ENCODE data around the gene TSPAN19.

Gene TSPAN19

DNA sequence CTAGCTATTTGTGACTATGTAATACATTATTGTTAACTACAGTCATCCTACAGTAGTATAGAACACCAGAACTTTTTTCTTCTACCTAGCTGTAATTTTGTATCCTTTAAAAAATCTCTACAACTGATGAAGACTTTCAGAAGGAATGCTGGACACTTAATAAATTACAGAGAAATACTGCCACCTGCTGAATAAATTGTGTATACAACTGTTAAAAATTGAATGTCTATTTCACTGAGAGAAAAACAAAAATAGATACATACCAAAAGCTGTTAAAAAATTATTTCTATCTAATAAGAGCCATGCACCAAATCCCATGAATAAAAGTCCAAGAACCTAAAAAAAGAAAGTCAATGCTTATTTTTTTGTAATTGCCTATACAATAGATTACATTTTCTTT lies 6.6 kb downstream of the TSPAN19 start:
- H4K8ac ChIP-seq (ENCODE audit: low read length), result no peak overlapping the region
- no peaks in the 10 kb centered on the region for H3K4me1 ChIP-seq (ENCODE audit: control insufficient read depth, insufficient read depth, low read depth, low read length)
- H3K4me3 ChIP-seq (ENCODE audit: insufficient read depth in 1 of 2, low read depth in 1 of 2, low read length in 2 of 2), result no peak overlapping the region
- no peak overlapping the region for H3K14ac ChIP-seq (ENCODE audit: low read length in 2 of 2)
- peaks cover 0 to 9% of the 10 kb centered on the region in 2 experiments for H3K27me3 ChIP-seq (ENCODE audit: control insufficient read depth in 1 of 2, insufficient read depth in 1 of 2, low read length in 2 of 2)
- no peaks in the 10 kb centered on the region for H3K79me1 ChIP-seq (replicated peaks; ENCODE audit: low read length, poor library complexity, severe bottlenecking)
- no peak overlapping the region for H3K27ac ChIP-seq (ENCODE audit: low read length, poor library complexity, severe bottlenecking)
- peak overlapping the region; percentile 40 for H3K9ac ChIP-seq (ENCODE audit: low read length)
- H2BK12ac ChIP-seq (ENCODE audit: low read length in 2 of 2), result no peak overlapping the region
- H3K4me2 ChIP-seq (ENCODE audit: low read length, poor library complexity, severe bottlenecking), result no peak overlapping the region
- no peak overlapping the region for H4K91ac ChIP-seq (ENCODE audit: low read length)
- H3K36me3 ChIP-seq (ENCODE audit: control insufficient read depth in 1 of 2, insufficient read depth in 2 of 2, low read depth in 1 of 2, low read length in 2 of 2), result no peaks in the 10 kb centered on the region
- no peak overlapping the region for H2BK15ac ChIP-seq (ENCODE audit: low read depth, poor library complexity, severe bottlenecking)
- no peak overlapping the region for H3K4ac ChIP-seq (ENCODE audit: low read depth in 1 of 2, low read length in 2 of 2)
- H3K18ac ChIP-seq (ENCODE audit: low read depth in 1 of 2, low read length in 2 of 2), result no peak overlapping the region
- no peak overlapping the region for H2BK120ac ChIP-seq (ENCODE audit: low read depth, low read length)
- H3K23ac ChIP-seq (ENCODE audit: low read length in 2 of 2), result no peak overlapping the region
- no peak overlapping the region for H2AFZ ChIP-seq (ENCODE audit: low read depth, low read length)
- no peaks in the 10 kb centered on the region for H3K9me3 ChIP-seq (ENCODE audit: control insufficient read depth, low read length)
- DNase-seq, result peak; percentile 43
- H2BK5ac ChIP-seq (ENCODE audit: low read depth, low read length, poor library complexity, severe bottlenecking), result no peak overlapping the region
- no peak overlapping the region for H2AK5ac ChIP-seq (ENCODE audit: low read length, severe bottlenecking)

DNA sequence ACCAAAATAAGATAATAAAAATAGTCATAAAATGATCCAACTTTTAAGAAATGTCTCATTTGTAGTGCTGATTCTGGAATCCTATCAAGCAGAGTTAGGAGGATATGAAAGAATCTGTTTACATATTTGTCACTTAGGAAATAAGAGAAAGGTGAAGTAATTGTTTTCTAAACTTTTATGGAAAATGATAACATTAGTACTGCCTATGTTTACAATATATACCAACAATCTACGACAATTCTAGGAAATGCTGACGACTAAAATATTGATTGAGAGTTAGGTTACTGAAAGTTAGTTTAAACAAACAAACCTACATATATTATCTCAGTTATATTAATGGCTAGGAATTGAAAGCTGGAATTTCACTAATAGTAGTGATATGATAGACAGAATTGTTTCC lies 18.0 kb downstream of the TSPAN19 start:
- no peak overlapping the region for H4K8ac ChIP-seq (ENCODE audit: low read length)

DNA sequence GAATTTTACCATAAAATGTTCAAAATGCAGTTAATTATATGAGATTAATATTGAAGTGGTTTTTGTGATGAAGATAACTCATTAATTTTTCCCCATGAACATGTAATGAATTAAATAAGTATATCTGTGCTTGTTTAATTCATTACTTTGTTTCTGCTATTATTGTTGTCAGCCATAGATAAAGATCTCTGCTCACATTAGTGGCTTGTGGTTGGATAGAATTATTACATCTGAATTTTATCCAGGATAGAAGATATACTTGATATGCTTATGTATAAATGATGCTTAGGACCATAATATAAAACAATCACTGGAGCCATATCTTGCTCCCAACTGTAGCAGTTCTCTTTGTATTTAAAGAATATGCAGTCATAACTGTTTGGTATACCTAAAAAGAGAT lies 18.5 kb downstream of the TSPAN19 start:
- H2AFZ ChIP-seq (ENCODE audit: low read depth, low read length), result no peak overlapping the region
- H3K4me2 ChIP-seq (ENCODE audit: low read length, poor library complexity, severe bottlenecking), result no peak overlapping the region
- DNase-seq, result no peak

More for the DNA sequence above, 18.0 kb downstream of the TSPAN19 start:
- no peak for DNase-seq
- Histone ChIP-seq H3K23ac (ENCODE audit: low read length in 2 of 2) (no peak overlapping the region), H2AK5ac (ENCODE audit: low read length, severe bottlenecking) (no peak overlapping the region), H3K4me1 (ENCODE audit: control insufficient read depth, insufficient read depth, low read depth, low read length) (no peaks in the 10 kb centered on the region), H4K91ac (ENCODE audit: low read length) (no peak overlapping the region), H3K18ac (ENCODE audit: low read depth in 1 of 2, low read length in 2 of 2) (no peak overlapping the region), H2BK5ac (ENCODE audit: low read depth, low read length, poor library complexity, severe bottlenecking) (no peak overlapping the region), H3K4me3 (ENCODE audit: insufficient read depth in 1 of 2, low read depth in 1 of 2, low read length in 2 of 2) (no peak overlapping the region), H3K79me1 (replicated peaks; ENCODE audit: low read length, poor library complexity, severe bottlenecking) (no peaks in the 10 kb centered on the region), H2BK120ac (ENCODE audit: low read depth, low read length) (no peak overlapping the region), H3K9me3 (ENCODE audit: control insufficient read depth, low read length) (no peaks in the 10 kb centered on the region), H2AFZ (ENCODE audit: low read depth, low read length) (no peak overlapping the region), H3K4ac (ENCODE audit: low read depth in 1 of 2, low read length in 2 of 2) (no peak overlapping the region), H3K9ac (ENCODE audit: low read length) (no peak overlapping the region), H2BK15ac (ENCODE audit: low read depth, poor library complexity, severe bottlenecking) (no peak overlapping the region), H3K4me2 (ENCODE audit: low read length, poor library complexity, severe bottlenecking) (no peak overlapping the region), H3K27ac (ENCODE audit: low read length, poor library complexity, severe bottlenecking) (no peak overlapping the region), H2BK12ac (ENCODE audit: low read length in 2 of 2) (no peak overlapping the region), H3K27me3 (ENCODE audit: control insufficient read depth in 1 of 2, insufficient read depth in 1 of 2, low read length in 2 of 2) (no peaks in the 10 kb centered on the region), H3K36me3 (ENCODE audit: control insufficient read depth in 1 of 2, insufficient read depth in 2 of 2, low read depth in 1 of 2, low read length in 2 of 2) (no peaks in the 10 kb centered on the region), H3K14ac (ENCODE audit: low read length in 2 of 2) (no peak overlapping the region)
- no CpG with 5 or more reads among the region's 2 CpGs for WGBS

GRCh38 chr12:85017133-85017532 lies 18.9 kb downstream of the TSPAN19 start:
- H2AFZ ChIP-seq (ENCODE audit: low read depth, low read length), result no peak overlapping the region
- no CpG with 5 or more reads among the region's 3 CpGs for WGBS
- H4K8ac ChIP-seq (ENCODE audit: low read length), result no peak overlapping the region
- DNase-seq, result no peak
- H3K4me1 ChIP-seq (ENCODE audit: control insufficient read depth, insufficient read depth, low read depth, low read length), result no peaks in the 10 kb centered on the region
- no peaks in the 10 kb centered on the region for H3K36me3 ChIP-seq (ENCODE audit: control insufficient read depth in 1 of 2, insufficient read depth in 2 of 2, low read depth in 1 of 2, low read length in 2 of 2)
- H3K18ac ChIP-seq (ENCODE audit: low read depth in 1 of 2, low read length in 2 of 2), result no peak overlapping the region
- H3K27me3 ChIP-seq (ENCODE audit: control insufficient read depth in 1 of 2, insufficient read depth in 1 of 2, low read length in 2 of 2), result no peaks in the 10 kb centered on the region
- H3K9ac ChIP-seq (ENCODE audit: low read length), result peak overlapping the region; percentile 57
- H3K4me3 ChIP-seq (ENCODE audit: insufficient read depth in 1 of 2, low read depth in 1 of 2, low read length in 2 of 2), result no peak overlapping the region
- no peak overlapping the region for H2BK5ac ChIP-seq (ENCODE audit: low read depth, low read length, poor library complexity, severe bottlenecking)
- no peaks in the 10 kb centered on the region for H3K9me3 ChIP-seq (ENCODE audit: control insufficient read depth, low read length)
- H3K79me1 ChIP-seq (replicated peaks; ENCODE audit: low read length, poor library complexity, severe bottlenecking), result no peaks in the 10 kb centered on the region
- no peak overlapping the region for H2BK12ac ChIP-seq (ENCODE audit: low read length in 2 of 2)
- no peak overlapping the region for H3K4ac ChIP-seq (ENCODE audit: low read depth in 1 of 2, low read length in 2 of 2)
- no peak overlapping the region for H2BK120ac ChIP-seq (ENCODE audit: low read depth, low read length)
- H4K91ac ChIP-seq (ENCODE audit: low read length), result no peak overlapping the region
- H3K14ac ChIP-seq (ENCODE audit: low read length in 2 of 2), result no peak overlapping the region
- H3K4me2 ChIP-seq (ENCODE audit: low read length, poor library complexity, severe bottlenecking), result no peak overlapping the region
- H2BK15ac ChIP-seq (ENCODE audit: low read depth, poor library complexity, severe bottlenecking), result no peak overlapping the region
- no peak overlapping the region for H3K23ac ChIP-seq (ENCODE audit: low read length in 2 of 2)
- H2AK5ac ChIP-seq (ENCODE audit: low read length, severe bottlenecking), result no peak overlapping the region
- no peak overlapping the region for H3K27ac ChIP-seq (ENCODE audit: low read length, poor library complexity, severe bottlenecking)

More for the DNA sequence above, 18.5 kb downstream of the TSPAN19 start:
- H3K23ac ChIP-seq (ENCODE audit: low read length in 2 of 2), result no peak overlapping the region
- no peak overlapping the region for H2BK120ac ChIP-seq (ENCODE audit: low read depth, low read length)
- no peaks in the 10 kb centered on the region for H3K9me3 ChIP-seq (ENCODE audit: control insufficient read depth, low read length)
- no peak overlapping the region for H2BK5ac ChIP-seq (ENCODE audit: low read depth, low read length, poor library complexity, severe bottlenecking)
- H3K79me1 ChIP-seq (replicated peaks; ENCODE audit: low read length, poor library complexity, severe bottlenecking), result no peaks in the 10 kb centered on the region
- no peaks in the 10 kb centered on the region for H3K4me1 ChIP-seq (ENCODE audit: control insufficient read depth, insufficient read depth, low read depth, low read length)
- no peak overlapping the region for H3K27ac ChIP-seq (ENCODE audit: low read length, poor library complexity, severe bottlenecking)
- no peak overlapping the region for H3K14ac ChIP-seq (ENCODE audit: low read length in 2 of 2)
- H2BK12ac ChIP-seq (ENCODE audit: low read length in 2 of 2), result no peak overlapping the region
- no peak overlapping the region for H4K91ac ChIP-seq (ENCODE audit: low read length)
- H2AK5ac ChIP-seq (ENCODE audit: low read length, severe bottlenecking), result no peak overlapping the region
- no peak overlapping the region for H2BK15ac ChIP-seq (ENCODE audit: low read depth, poor library complexity, severe bottlenecking)
- H3K4ac ChIP-seq (ENCODE audit: low read depth in 1 of 2, low read length in 2 of 2), result no peak overlapping the region
- H4K8ac ChIP-seq (ENCODE audit: low read length), result no peak overlapping the region
- H3K9ac ChIP-seq (ENCODE audit: low read length), result no peak overlapping the region
- H3K27me3 ChIP-seq (ENCODE audit: control insufficient read depth in 1 of 2, insufficient read depth in 1 of 2, low read length in 2 of 2), result no peaks in the 10 kb centered on the region
- no peak overlapping the region for H3K4me3 ChIP-seq (ENCODE audit: insufficient read depth in 1 of 2, low read depth in 1 of 2, low read length in 2 of 2)
- H3K36me3 ChIP-seq (ENCODE audit: control insufficient read depth in 1 of 2, insufficient read depth in 2 of 2, low read depth in 1 of 2, low read length in 2 of 2), result no peaks in the 10 kb centered on the region
- no peak overlapping the region for H3K18ac ChIP-seq (ENCODE audit: low read depth in 1 of 2, low read length in 2 of 2)

Data from mesenchymal stem cell (in vitro differentiated cells and primary cell).